Measurements from ENCODE around the gene CDH4.

Gene CDH4

GRCh38 chr20:61884571-61885389 lies 632.7 kb downstream of the CDH4 start:
- no peak for TF ChIP-seq CTCF (IDR thresholded peaks at IDR 0.05; ENCODE audit: control extremely low read depth, extremely low read depth, low read depth, missing control alignments)
- CTCF ChIA-PET, result interaction anchor here (1.1 to 1.2 kb wide), 2 partner anchors 12 to 1827 kb away, joined by 4 read pairs; no protein-coding TSS in a partner anchor

GRCh38 chr20:61885759-61886715 lies 634.0 kb downstream of the CDH4 start:
- no peak for DNase-seq (ENCODE audit: extremely low spot score)
- POLR2A ChIA-PET, result no interaction called here
- TF ChIP-seq CTCF (IDR thresholded peaks at IDR 0.05; ENCODE audit: control extremely low read depth, extremely low read depth, low read depth, missing control alignments), result no peak
- CTCF ChIA-PET, result interaction anchor here (1.1 to 1.6 kb wide), 3 partner anchors 13 to 1675 kb away, joined by 4 to 5 read pairs (median 5); no protein-coding TSS in a partner anchor

More at GRCh38 chr20:61884571-61885389, 632.7 kb downstream of the CDH4 start:
- DNase-seq (ENCODE audit: extremely low spot score), result no peak
- POLR2A ChIA-PET, result no interaction called here

- CTCF ChIA-PET, result interaction anchor here (1.1 to 1.6 kb wide), 4 partner anchors 21 to 1829 kb away, joined by 4 to 5 read pairs (median 5); no protein-coding TSS in a partner anchor
- peak; percentile 51 for DNase-seq (ENCODE audit: extremely low spot score)
- TF ChIP-seq CTCF (IDR thresholded peaks at IDR 0.05; ENCODE audit: control extremely low read depth, extremely low read depth, low read depth, missing control alignments), result peak; percentile 77
- POLR2A ChIA-PET, result no interaction called here
These were observed 634.9 kb downstream of the CDH4 start for GRCh38 chr20:61886721-61887595.

GRCh38 chr20:61887596-61888093 lies 635.6 kb downstream of the CDH4 start:
- CTCF ChIA-PET, result interaction anchor here (1.1 to 1.6 kb wide), 4 partner anchors 22 to 1830 kb away, joined by 4 to 5 read pairs (median 5); no protein-coding TSS in a partner anchor
- no peak for TF ChIP-seq CTCF (IDR thresholded peaks at IDR 0.05; ENCODE audit: control extremely low read depth, extremely low read depth, low read depth, missing control alignments)
- POLR2A ChIA-PET, result no interaction called here
- DNase-seq (ENCODE audit: extremely low spot score), result no peak

- no peak for TF ChIP-seq CTCF (IDR thresholded peaks at IDR 0.05; ENCODE audit: control extremely low read depth, extremely low read depth, low read depth, missing control alignments)
- CTCF ChIA-PET, result no interaction called here
- no peak for DNase-seq (ENCODE audit: extremely low spot score)
- POLR2A ChIA-PET, result no interaction called here
These were observed 636.2 kb downstream of the CDH4 start for GRCh38 chr20:61888101-61888865.
